Epithelial cell of proximal tubule (primary cell): ENCODE measurements around the gene FANCD2. TPM values are rescaled to one million over a fixed set of nuclear protein-coding genes. Genes with fewer than 3 reads are reported as not detected.
"Not testable (repeated sequence)": the region's sequence is repeated elsewhere in the genome, so short reads cannot be mapped to it uniquely, and the experiment has no call there.

Experiments used
- DNase-seq: peaks from one replicate; pipeline ENCODE4 v3.0.0-alpha.2; 2011; ENCODE audit warnings: low read depth
- H3K4me3 ChIP-seq: 2 replicates; pipeline ENCODE4 v1.5.1; 2011; ENCODE audit warnings: low read depth, mild to moderate bottlenecking, low read length
- total RNA-seq: library from RNA; depleted of rRNA; stranded (reverse); fragments of >200 nt; gene quantifications from 2 replicates; pipeline ENCODE4 v1.2.3, GENCODE V29; 2015
- TF ChIP-seq, protein P1 (sequence below): conservative IDR thresholded peaks from 2 replicates; pipeline ENCODE4 v1.5.1; 2012; ENCODE audit warnings: low read depth, mild to moderate bottlenecking, low read length

FANCD2 gene
- total RNA-seq, 1 donor from 2014 or later: 25.9 TPM

- no peak for DNase-seq
- TF ChIP-seq, protein P1, sequence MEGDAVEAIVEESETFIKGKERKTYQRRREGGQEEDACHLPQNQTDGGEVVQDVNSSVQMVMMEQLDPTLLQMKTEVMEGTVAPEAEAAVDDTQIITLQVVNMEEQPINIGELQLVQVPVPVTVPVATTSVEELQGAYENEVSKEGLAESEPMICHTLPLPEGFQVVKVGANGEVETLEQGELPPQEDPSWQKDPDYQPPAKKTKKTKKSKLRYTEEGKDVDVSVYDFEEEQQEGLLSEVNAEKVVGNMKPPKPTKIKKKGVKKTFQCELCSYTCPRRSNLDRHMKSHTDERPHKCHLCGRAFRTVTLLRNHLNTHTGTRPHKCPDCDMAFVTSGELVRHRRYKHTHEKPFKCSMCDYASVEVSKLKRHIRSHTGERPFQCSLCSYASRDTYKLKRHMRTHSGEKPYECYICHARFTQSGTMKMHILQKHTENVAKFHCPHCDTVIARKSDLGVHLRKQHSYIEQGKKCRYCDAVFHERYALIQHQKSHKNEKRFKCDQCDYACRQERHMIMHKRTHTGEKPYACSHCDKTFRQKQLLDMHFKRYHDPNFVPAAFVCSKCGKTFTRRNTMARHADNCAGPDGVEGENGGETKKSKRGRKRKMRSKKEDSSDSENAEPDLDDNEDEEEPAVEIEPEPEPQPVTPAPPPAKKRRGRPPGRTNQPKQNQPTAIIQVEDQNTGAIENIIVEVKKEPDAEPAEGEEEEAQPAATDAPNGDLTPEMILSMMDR: no peak
- H3K4me3 ChIP-seq: no peak overlapping the region
These were observed 19.0 kb upstream of the FANCD2 start for GRCh38 chr3:10007126-10007782.

GRCh38 chr3:10008216-10008587 is 18.0 kb upstream of the FANCD2 start:
- H3K4me3 ChIP-seq, DNase-seq: not testable (repeated sequence)

GRCh38 chr3:10008588-10009344 is 17.5 kb upstream of the FANCD2 start:
- H3K4me3 ChIP-seq: peak overlapping the region; percentile 47
- TF ChIP-seq, protein P1: no peak
- no peak for DNase-seq

- TF ChIP-seq, protein P1: no peak
These were observed 15.8 kb upstream of the FANCD2 start for GRCh38 chr3:10010421-10010877.

DNA sequence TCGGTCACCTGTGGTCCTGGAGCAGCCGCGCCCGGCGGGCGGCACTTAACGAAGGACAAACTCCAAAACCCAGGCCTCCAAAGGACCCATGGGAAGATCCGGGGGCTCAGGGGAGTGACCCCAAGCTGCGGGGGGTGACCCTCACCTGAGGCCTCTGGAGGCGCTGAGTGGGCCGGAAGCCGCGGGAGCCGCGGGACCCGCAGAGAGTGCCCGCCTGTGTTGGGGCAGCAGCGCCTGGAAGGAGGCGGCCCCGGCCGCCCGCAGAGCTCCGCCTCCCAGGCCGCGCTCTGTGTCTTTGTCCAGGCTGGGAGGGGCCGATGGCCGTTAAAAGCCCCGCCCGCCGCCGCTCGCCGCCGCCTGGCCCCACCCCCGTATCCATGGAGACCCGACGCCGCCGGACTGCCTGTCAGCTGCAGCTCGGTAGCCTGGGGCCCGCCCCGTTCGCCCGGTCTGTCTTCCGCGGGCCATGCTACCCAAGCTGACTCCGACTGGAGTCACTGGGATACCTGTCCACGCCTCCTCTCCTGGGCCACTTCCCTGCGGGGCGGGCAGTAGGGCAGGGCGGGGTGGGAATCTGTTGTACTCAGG is 15.3 kb upstream of the FANCD2 start:
- TF ChIP-seq, protein P1: no peak
- DNase-seq: no peak
- peak overlapping the region; percentile 88 for H3K4me3 ChIP-seq

More at GRCh38 chr3:10010421-10010877, 15.8 kb upstream of the FANCD2 start:
- DNase-seq: no peak
- peak overlapping the region; percentile 88 for H3K4me3 ChIP-seq

- TF ChIP-seq, protein P1: no peak
- no peak for DNase-seq
- H3K4me3 ChIP-seq: peak overlapping the region; percentile 50
These were observed 14.6 kb upstream of the FANCD2 start for GRCh38 chr3:10011631-10012030.

DNA sequence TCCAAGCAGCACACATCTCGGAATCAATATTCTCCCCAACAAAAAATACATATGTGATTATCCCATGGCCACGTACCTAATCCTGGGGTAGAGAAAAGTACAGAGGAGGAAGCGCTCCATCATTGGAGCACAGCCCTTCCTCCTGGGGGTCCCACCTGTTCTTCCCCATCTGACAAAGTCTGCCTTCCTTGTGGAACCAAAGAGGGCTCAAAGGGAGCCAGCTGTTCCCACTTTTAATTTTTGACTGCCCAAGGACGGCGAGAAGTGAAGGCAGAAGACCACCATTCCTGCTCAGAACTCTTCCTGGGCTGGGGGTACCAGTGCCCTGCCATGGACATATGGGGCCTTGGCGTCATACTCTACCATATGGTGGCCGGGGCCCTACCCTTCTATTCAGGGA is 14.1 kb upstream of the FANCD2 start:
- DNase-seq: no peak
- TF ChIP-seq, protein P1: no peak
- H3K4me3 ChIP-seq: no peak overlapping the region
